CD1c-positive myeloid dendritic cell (primary cell): Measurements from ENCODE around the gene ZSCAN31.
A peak's percentile ranks its signal among the peaks of the same experiment; 100 is the strongest.
"Not testable (repeated sequence)": the region's sequence is repeated elsewhere in the genome, so short reads cannot be mapped to it uniquely, and the experiment has no call there.

ENCODE experiments used
- DNase-seq: peaks from one replicate; pipeline ENCODE4 v3.0.0-alpha.2; 2016; ENCODE audit errors: extremely low spot score

ZSCAN31 gene

DNA sequence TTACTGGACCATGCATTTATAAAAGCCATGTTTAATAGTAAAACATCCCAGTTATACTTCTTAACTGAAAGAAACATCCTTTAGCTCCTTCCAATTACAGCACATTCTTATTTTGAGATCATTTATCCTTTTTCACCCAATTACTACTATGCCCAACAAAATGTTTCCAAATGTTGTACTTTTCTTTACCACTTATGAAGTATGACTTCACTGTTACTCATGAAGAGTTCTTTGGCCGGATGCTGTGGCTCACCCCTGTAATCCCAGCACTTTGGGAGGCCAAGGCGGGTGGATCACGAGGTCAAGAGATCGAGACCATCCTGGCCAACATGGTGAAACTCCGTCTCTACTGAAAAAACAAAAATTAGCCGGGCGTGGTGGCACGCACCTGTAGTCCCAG is 18.1 kb downstream of the ZSCAN31 start:
- not testable (repeated sequence) for DNase-seq

DNA sequence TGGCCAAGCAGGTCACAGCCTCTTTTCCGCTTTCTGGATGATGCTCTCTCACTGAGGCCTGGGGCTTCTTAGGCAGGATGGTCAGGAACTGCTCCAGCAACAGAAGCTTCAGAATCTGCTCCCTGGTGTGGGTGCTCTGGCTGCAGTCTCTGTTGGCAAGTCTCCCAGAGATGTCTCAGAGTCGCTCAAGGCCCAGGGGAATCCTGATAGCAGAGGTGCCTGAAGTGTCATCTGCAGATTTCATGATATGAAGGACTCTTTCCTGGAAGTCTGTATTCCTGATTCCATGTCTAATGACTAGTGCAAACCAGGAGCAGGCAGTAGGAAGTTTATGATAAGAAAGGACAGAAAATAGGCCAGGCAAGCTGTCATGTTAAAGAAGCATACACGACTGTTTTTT is 20.3 kb downstream of the ZSCAN31 start:
- DNase-seq, result no peak

DNA sequence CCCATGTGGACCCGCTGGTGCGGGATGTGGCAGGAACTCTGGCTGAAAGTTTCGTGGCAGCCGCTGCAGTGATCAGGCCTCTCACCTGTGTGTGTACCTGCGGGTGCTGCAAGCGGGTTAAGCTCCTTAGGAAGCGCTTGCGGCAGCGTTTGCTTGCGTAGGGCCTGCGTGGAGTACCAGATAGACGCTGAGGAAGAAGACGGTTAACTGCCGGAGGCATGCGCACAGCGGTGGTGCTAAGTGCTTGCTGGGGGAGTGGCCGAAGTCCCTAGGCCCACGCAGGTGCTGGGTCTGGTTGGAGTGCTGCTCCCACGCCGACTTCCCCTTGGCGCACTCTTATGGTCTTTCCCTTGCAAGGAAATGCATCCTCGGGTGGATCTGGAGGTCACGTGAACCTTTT is 23.0 kb downstream of the ZSCAN31 start:
- DNase-seq, result no peak

DNA sequence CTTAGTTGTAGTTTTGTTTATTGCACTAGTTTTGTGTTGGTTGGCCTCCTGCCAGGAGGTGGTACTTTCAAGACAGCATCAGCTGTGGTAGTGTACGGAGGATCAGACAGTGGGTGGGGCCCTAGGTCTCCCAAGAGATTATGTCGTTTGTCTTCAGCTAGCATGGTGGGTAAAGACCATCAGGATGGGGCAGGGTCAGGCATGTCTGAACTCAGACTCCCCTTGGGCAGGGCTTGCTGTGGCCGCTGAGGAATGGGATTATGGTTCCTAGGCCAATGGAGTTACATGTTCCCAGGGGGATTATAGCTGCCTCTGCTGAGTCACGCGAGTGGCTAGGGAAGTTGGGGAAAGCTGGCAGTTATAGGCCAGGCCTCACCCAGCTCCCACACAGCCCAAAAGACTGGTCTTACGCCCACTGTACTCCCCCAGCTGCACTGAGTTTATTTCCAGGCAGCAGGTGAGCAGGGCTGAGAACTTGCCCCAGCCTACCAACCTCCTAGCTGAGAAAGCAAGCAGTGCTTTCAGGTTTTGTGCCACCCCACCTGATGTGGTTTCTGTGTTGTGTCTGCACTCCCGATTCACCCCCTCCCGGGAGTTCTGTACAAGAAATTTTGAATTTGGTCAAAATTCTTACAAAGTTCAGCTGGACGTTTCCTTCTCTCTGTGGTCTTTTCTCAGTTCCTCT is 24.7 kb downstream of the ZSCAN31 start:
- no peak for DNase-seq

DNA sequence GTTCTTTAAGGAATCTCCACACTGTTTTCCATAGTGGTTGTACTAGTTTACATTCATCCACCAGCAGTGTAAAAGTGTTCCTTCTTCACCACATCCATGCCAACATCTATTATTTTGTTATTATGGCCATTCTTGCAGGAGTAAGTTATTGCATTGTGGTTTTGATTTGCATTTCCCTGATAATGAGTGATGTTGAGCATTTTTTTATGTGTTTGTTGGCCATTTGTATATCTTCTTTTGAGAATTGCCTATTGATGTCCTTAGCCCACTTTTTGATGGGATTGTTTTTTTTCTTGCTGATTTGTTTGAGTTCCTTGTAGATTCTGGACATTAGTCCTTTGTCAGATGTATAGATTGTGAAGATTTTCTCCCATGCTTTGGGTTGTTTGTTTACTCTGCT is 29.6 kb downstream of the ZSCAN31 start:
- DNase-seq, result not testable (repeated sequence)

DNA sequence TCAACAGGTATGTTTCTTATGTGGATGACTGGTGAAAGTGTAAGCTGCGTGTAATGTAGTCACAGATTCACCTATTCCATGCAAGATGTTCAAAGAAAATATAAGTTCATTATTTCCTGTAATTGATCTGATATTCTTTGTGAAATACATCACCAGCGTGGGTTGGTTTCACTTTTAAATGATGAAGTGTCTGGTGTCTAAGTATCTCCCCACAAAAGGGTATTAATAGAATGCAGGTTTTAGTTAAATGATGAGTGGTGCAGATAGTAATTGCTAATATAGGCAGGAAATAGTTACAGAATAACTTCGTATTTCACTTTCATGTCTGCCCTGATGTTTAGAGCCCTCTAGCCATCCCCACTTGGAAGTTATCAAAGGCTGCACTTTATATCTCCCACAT is 32.4 kb downstream of the ZSCAN31 start:
- DNase-seq, result no peak

DNA sequence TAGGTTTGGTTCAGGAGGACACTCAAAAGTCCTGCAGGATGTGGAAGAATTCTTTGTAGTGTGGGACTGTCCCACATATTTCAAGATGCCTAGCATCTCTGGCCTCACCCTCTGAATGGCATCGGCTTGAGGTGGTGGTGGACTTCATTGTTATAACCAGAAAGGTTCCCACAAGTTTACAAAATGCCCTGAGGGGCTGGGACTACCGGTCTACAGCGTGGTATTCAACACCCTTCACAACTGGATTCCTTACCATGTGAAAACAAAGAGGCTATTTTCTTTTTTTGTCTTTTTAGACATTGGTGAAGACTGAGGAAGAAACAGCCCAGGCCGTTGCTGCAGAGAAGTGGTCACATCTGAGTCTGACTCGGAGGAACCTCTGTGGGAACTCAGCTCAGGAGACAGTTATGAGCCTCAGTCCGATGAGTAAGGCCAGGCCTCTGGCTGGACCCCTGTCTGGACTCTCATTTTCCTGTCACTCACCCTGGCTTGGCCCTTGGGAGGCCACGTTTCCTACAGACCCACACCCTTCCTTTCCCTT is 39.4 kb downstream of the ZSCAN31 start:
- no peak for DNase-seq

DNA sequence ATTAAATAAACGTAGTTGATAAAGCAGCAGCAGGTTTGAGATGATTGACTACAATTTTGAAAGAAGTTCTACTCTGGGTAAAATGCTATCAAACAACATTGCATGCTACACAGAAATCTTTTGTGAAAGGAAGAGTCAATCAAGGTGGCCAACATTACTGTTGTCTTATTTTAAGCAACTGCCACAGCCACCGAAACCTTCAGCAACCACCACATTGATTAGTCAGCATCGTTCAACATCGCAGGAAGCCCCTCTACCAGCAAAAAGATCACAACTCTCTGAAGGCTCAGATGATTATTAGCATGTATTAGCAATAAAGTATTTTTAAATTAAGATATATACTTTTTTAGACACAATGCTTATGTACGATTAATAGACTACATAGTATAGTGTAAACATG is 40.6 kb downstream of the ZSCAN31 start:
- no peak for DNase-seq

DNA sequence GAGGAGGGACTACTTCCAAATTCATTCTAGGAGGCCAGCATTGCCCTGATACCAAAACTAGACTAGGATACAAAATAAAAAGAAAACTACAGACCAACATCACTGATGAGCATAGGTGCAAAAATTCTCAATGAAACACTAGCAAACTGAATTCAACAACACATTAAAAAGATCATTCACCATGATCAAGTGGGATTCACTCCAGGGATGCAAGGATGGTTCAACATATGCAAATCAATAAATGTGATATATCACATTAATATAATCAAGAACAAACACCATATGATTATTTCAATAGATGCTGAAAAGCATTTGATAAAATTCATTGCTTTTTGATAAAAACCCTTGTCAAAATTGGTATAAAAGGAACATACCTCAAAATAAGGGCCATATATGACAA is 44.4 kb downstream of the ZSCAN31 start:
- DNase-seq, result no peak

DNA sequence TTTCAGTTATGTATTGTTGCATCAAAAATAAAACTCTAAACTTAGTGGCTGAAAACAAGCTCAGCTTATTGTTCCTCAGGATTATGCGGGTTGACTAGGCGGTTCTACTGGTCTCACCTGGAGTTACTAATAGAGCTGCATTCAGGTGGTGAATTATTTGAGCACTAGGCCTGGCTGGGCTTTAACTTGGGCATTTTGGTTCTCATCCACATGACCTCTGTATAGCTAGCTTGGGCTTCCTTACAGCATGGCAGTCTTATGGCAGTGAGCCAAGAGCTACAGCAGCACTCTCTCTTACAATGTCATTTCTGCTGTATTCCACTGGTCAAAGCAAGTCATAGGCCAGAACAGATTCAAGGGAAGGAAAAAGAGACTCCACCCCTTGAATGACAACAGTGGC is 53.0 kb downstream of the ZSCAN31 start:
- no peak for DNase-seq

DNA sequence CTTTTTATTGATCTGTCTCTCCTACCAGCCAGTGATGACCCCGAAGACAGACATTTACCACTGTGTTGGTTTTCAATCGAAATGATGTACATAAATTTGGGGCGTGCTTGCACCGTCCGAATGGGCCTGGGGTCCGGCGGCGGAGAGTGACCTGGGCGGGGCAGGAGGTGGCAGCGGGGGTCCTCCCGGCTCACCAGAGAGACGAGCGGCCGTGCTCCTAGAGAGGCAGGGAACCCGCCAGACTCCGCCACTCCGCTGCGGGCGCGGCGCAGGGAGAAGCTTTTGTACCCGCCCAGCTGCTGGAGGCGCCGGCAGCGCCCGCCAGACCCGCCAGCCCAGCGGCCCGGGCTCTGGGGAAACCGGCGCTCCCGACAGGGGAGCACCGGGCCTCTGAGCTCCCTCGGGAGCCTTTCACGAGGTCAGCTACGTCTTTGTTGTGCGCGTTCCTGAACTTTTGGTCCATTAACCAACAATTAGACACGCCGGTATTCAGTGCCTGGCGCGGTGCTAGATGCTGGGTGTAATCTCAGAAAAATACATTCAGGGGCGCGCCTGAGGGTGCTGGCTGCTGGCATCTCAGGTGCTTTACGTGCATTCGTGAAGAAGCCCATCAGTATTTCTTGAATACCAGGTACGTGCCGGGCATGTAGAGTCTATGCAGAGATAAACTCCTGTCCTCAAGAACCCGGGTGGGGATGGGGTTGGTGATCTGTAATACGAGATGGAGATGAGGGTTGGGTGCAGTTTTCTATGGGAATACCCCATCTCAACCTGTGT is 54.5 kb downstream of the ZSCAN31 start, which contains the start of gene PGBD1:
Gene PGBD1 (plus strand): TSS at position 285 of the 777 bp plus-strand sequence. CDS start 2,242 bp downstream, outside the sequence.
- DNase-seq, result peak; percentile 30

DNA sequence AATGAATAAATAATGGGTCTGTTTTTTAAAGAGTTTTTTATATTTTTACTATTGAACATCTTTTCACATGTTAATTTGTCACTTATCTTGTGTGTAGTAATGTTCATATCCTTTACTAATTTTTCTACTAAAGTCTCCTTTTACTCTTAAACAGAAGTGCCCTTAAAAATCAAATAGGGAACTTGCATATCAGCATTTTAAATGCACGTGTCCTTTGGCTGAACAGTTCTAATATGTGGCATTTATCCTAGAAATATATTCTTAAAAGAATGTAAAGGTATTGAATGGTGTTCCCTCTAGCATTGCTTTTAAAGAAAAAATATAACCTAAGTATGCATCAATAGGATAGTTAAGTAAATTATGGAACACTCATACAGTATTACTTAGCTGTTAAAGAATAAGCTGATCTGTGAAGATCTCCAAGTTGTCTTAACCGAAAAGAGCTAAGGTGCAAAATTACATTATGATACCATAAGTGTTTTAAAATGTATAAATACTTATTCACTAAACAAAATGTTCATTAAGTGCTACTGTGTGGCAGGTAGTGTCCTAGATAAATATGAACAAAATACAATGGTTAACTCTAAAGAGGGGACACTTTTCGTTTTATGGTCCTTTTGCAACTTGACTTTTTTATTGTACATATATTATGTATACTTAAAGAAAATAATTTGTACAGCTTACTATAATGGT is 55.2 kb downstream of the ZSCAN31 start:
- no peak for DNase-seq

DNA sequence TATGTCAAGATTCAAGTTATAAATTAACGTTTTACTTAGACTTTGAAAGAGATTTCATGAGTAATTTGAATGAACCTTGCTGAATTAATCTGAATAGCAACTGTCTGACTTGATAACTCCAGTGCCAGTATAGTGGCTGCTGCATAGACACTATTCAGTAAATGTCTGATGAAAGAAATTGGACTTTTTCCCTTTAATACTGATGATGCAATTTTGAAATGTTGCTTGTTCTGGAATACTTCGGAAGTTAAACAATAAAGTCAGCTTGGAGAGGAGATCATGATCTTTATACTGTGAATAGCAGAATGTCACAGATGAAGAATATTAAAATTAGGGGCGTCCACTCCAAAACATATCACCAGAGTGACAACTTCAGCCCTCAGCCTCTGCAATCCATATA is 58.2 kb downstream of the ZSCAN31 start:
- DNase-seq, result no peak

DNA sequence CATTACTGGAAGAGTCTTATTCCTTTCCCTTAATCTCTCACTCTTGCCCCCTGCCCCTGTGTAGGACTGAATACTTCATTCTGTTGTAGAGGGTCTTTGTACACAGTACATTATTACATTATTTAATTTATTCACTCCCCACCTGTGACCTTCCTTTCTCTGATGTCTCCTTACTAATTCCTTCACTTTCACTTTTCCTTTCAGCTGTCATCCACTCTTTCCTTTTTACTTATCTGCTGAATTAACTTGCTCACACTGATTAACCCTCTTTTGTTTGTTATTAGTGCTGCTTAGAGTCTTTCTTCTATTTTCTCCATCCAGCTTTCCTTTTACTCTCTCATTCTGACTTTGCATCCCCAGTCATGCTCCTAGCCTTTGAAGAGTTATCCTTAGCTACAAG is 61.1 kb downstream of the ZSCAN31 start:
- DNase-seq, result no peak
